Activated T-cell treated with anti-CD3 and anti-CD28 coated beads for 24 hours (primary cell): Measurements from ENCODE around the gene ASXL1.

ENCODE experiments used
- DNase-seq: peaks from one replicate; pipeline ENCODE4 v3.0.0-alpha.2; 2020; ENCODE audit warnings: low read depth

Gene ASXL1

GRCh38 chr20:32440069-32440757 lies 82.1 kb downstream of the ASXL1 start:
- no peak for DNase-seq

GRCh38 chr20:32440758-32441078 lies 82.6 kb downstream of the ASXL1 start:
- DNase-seq, result no peak

- DNase-seq, result no peak
These were observed 83.5 kb downstream of the ASXL1 start for GRCh38 chr20:32441638-32442037.

- no peak for DNase-seq
These were observed 84.7 kb downstream of the ASXL1 start for GRCh38 chr20:32442630-32443373.

- no peak for DNase-seq
These were observed 85.3 kb downstream of the ASXL1 start for GRCh38 chr20:32443386-32443974.

GRCh38 chr20:32444474-32445220 lies 86.5 kb downstream of the ASXL1 start:
- no peak for DNase-seq

GRCh38 chr20:32445539-32446273 lies 87.6 kb downstream of the ASXL1 start:
- DNase-seq, result no peak

- no peak for DNase-seq
These were observed 88.4 kb downstream of the ASXL1 start for GRCh38 chr20:32446301-32447100.

- no peak for DNase-seq
These were observed 89.3 kb downstream of the ASXL1 start for GRCh38 chr20:32447136-32448027.

- DNase-seq, result no peak
These were observed 90.3 kb downstream of the ASXL1 start for GRCh38 chr20:32448306-32449056.

- no peak for DNase-seq
These were observed 91.1 kb downstream of the ASXL1 start for GRCh38 chr20:32449057-32449889.

GRCh38 chr20:32449890-32450401 lies 91.8 kb downstream of the ASXL1 start:
- DNase-seq, result no peak

GRCh38 chr20:32450484-32451061 lies 92.4 kb downstream of the ASXL1 start:
- no peak for DNase-seq

GRCh38 chr20:32451340-32451681 lies 93.2 kb downstream of the ASXL1 start:
- no peak for DNase-seq

GRCh38 chr20:32451682-32452461 lies 93.7 kb downstream of the ASXL1 start:
- DNase-seq, result no peak

- DNase-seq, result no peak
These were observed 94.8 kb downstream of the ASXL1 start for GRCh38 chr20:32452776-32453466.
